IPS-18a (cell line): ENCODE data around the gene SHB.

Experiments used
- H3K27ac ChIP-seq: one replicate; pipeline ENCODE4 v1.5.1; 2013; ENCODE audit warnings: low read length
- H3K27me3 ChIP-seq: one replicate; pipeline ENCODE4 v1.6.1; 2013; ENCODE audit warnings: mild to moderate bottlenecking, low read length; ENCODE audit not compliant: control insufficient read depth, insufficient read depth
- H3K36me3 ChIP-seq: one replicate; pipeline ENCODE4 v1.6.1; 2013; ENCODE audit warnings: low read depth, low read length; ENCODE audit not compliant: control insufficient read depth
- H3K4me1 ChIP-seq: one replicate; pipeline ENCODE4 v1.6.1; 2013; ENCODE audit warnings: low read depth, low read length; ENCODE audit not compliant: control insufficient read depth
- H3K4me3 ChIP-seq: one replicate; pipeline ENCODE4 v1.5.1; 2013; ENCODE audit warnings: low read length
- H3K9ac ChIP-seq: one replicate; pipeline ENCODE4 v1.6.1; 2013; ENCODE audit warnings: mild to moderate bottlenecking, low read length, moderate library complexity
- H3K9me3 ChIP-seq: one replicate; pipeline ENCODE4 v1.6.1; 2013; ENCODE audit warnings: low read depth, low read length; ENCODE audit not compliant: control insufficient read depth

The SHB gene

GRCh38 chr9:38024036-38024681, 44.9 kb downstream of the SHB start:
- Histone ChIP-seq H3K9ac (no peak overlapping the region), H3K9me3 (no peaks in the 10 kb centered on the region), H3K4me3 (no peak overlapping the region), H3K36me3 (no peaks in the 10 kb centered on the region), H3K4me1 (peaks cover 45% of the 10 kb centered on the region), H3K27me3 (no peaks in the 10 kb centered on the region), H3K27ac (no peak overlapping the region)

GRCh38 chr9:38023661-38024035, 45.4 kb downstream of the SHB start:
- Histone ChIP-seq H3K36me3 (no peaks in the 10 kb centered on the region), H3K27me3 (no peaks in the 10 kb centered on the region), H3K27ac (no peak overlapping the region), H3K4me3 (no peak overlapping the region), H3K4me1 (peaks cover 50% of the 10 kb centered on the region), H3K9ac (no peak overlapping the region), H3K9me3 (no peaks in the 10 kb centered on the region)

- no peak overlapping the region for H3K27ac ChIP-seq
- no peaks in the 10 kb centered on the region for H3K27me3 ChIP-seq
- H3K9me3 ChIP-seq, result no peaks in the 10 kb centered on the region
- H3K9ac ChIP-seq, result no peak overlapping the region
- no peaks in the 10 kb centered on the region for H3K36me3 ChIP-seq
- H3K4me3 ChIP-seq, result no peak overlapping the region
- peaks cover 56% of the 10 kb centered on the region for H3K4me1 ChIP-seq
These were observed 46.0 kb downstream of the SHB start for GRCh38 chr9:38022995-38023394.

DNA sequence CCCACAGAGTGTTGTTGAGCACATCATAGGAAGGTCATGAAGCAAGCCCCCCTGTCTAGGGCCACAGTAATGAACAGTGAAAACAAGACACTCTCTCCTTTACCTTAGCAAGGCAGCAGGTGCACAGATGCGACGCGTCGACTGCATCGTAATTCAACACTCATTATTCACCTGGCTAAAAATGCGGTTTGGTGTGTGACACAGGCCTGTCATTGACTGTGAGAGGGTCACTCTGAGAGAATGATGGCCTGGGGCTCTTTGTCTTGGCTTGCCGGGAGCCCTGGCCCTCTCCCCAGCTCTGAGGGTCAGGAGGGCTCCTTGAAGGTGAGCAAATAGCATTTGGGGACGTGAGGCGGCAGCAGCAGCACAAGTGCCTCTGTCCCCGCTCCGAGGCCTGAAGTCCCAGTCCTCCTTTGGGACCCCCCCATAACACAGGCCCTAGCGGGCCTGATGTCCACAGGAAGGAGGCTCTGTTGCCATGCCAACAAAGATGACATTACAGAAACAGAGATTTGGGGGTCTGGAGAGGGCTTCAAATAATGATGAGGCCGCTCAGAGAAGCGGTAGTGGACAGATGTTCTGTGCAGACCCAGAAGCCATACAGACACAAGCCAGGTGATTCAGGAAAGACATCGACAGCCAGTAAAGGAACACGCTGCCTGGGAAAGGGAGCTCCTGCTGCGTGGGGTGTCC, 46.7 kb downstream of the SHB start:
- Histone ChIP-seq H3K9me3 (no peaks in the 10 kb centered on the region), H3K27me3 (no peaks in the 10 kb centered on the region), H3K4me1 (peaks cover 63% of the 10 kb centered on the region), H3K27ac (no peak overlapping the region), H3K36me3 (no peaks in the 10 kb centered on the region), H3K4me3 (no peak overlapping the region), H3K9ac (no peak overlapping the region)

GRCh38 chr9:38020151-38021076, 48.6 kb downstream of the SHB start:
- no peak overlapping the region for H3K27ac ChIP-seq
- H3K36me3 ChIP-seq, result no peaks in the 10 kb centered on the region
- H3K4me3 ChIP-seq, result no peak overlapping the region
- H3K27me3 ChIP-seq, result no peaks in the 10 kb centered on the region
- H3K4me1 ChIP-seq, result peaks cover 65% of the 10 kb centered on the region
- no peak overlapping the region for H3K9ac ChIP-seq
- H3K9me3 ChIP-seq, result no peaks in the 10 kb centered on the region

- Histone ChIP-seq H3K27ac (no peak overlapping the region), H3K4me1 (peaks cover 68% of the 10 kb centered on the region), H3K9ac (no peak overlapping the region), H3K27me3 (no peaks in the 10 kb centered on the region), H3K9me3 (no peaks in the 10 kb centered on the region), H3K4me3 (no peak overlapping the region), H3K36me3 (no peaks in the 10 kb centered on the region)
These were observed 49.3 kb downstream of the SHB start for GRCh38 chr9:38019731-38020130.

- H3K4me1 ChIP-seq, result peaks cover 62% of the 10 kb centered on the region
These were observed 49.9 kb downstream of the SHB start for GRCh38 chr9:38018958-38019602.

GRCh38 chr9:38018241-38018957, 50.6 kb downstream of the SHB start:
- Histone ChIP-seq H3K27me3 (no peaks in the 10 kb centered on the region), H3K36me3 (no peaks in the 10 kb centered on the region), H3K9ac (peak overlapping the region; percentile 15), H3K4me1 (peaks cover 55% of the 10 kb centered on the region), H3K9me3 (no peaks in the 10 kb centered on the region), H3K27ac (no peak overlapping the region), H3K4me3 (peak overlapping the region; percentile 34)

More at GRCh38 chr9:38018958-38019602, 49.9 kb downstream of the SHB start:
- H3K27me3 ChIP-seq, result no peaks in the 10 kb centered on the region
- H3K36me3 ChIP-seq, result no peaks in the 10 kb centered on the region
- no peaks in the 10 kb centered on the region for H3K9me3 ChIP-seq
- H3K4me3 ChIP-seq, result no peak overlapping the region
- H3K9ac ChIP-seq, result peak overlapping the region; percentile 3
- no peak overlapping the region for H3K27ac ChIP-seq

GRCh38 chr9:38017885-38018186, 51.2 kb downstream of the SHB start:
- Histone ChIP-seq H3K9me3 (no peaks in the 10 kb centered on the region), H3K4me3 (peak overlapping the region; percentile 34), H3K27ac (peak overlapping the region; percentile 63), H3K27me3 (no peaks in the 10 kb centered on the region), H3K36me3 (no peaks in the 10 kb centered on the region), H3K4me1 (peaks cover 50% of the 10 kb centered on the region), H3K9ac (peak overlapping the region; percentile 15)

- Histone ChIP-seq H3K36me3 (no peaks in the 10 kb centered on the region), H3K9me3 (no peaks in the 10 kb centered on the region), H3K4me3 (peak overlapping the region; percentile 34), H3K27me3 (no peaks in the 10 kb centered on the region), H3K9ac (peak overlapping the region; percentile 24), H3K4me1 (peaks cover 47% of the 10 kb centered on the region), H3K27ac (peak overlapping the region; percentile 63)
These were observed 51.7 kb downstream of the SHB start for GRCh38 chr9:38017149-38017884.
